ENCODE measurements around the gene AFF3.
"Not testable (repeated sequence)": the region's sequence is repeated elsewhere in the genome, so short reads cannot be mapped to it uniquely, and the experiment has no call there.

AFF3 gene, protein sequence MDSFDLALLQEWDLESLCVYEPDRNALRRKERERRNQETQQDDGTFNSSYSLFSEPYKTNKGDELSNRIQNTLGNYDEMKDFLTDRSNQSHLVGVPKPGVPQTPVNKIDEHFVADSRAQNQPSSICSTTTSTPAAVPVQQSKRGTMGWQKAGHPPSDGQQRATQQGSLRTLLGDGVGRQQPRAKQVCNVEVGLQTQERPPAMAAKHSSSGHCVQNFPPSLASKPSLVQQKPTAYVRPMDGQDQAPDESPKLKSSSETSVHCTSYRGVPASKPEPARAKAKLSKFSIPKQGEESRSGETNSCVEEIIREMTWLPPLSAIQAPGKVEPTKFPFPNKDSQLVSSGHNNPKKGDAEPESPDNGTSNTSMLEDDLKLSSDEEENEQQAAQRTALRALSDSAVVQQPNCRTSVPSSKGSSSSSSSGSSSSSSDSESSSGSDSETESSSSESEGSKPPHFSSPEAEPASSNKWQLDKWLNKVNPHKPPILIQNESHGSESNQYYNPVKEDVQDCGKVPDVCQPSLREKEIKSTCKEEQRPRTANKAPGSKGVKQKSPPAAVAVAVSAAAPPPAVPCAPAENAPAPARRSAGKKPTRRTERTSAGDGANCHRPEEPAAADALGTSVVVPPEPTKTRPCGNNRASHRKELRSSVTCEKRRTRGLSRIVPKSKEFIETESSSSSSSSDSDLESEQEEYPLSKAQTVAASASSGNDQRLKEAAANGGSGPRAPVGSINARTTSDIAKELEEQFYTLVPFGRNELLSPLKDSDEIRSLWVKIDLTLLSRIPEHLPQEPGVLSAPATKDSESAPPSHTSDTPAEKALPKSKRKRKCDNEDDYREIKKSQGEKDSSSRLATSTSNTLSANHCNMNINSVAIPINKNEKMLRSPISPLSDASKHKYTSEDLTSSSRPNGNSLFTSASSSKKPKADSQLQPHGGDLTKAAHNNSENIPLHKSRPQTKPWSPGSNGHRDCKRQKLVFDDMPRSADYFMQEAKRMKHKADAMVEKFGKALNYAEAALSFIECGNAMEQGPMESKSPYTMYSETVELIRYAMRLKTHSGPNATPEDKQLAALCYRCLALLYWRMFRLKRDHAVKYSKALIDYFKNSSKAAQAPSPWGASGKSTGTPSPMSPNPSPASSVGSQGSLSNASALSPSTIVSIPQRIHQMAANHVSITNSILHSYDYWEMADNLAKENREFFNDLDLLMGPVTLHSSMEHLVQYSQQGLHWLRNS (N-terminal part only)

DNA sequence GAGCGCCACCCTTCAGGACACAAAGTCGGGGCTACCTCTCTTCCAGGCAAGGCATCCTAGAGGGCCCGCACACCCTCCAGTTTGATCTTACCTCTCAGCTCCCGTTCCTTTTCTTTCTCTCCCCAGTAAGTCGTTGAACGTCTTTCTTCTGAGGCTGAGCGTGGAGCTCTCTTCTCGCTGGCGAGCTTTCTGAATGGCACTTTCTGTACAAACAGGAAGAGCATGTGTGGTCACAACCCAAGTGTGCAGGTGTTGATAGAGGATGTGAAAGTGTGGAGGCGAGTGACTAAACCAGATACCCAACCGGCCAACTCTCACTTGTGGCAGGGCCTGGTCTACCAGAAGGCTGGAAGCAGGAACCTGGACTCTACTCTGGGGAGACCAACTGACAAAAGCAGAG, at the start of gene AFF3:
TSS of gene AFF3 (minus strand) at position 198 of the 400 bp plus-strand sequence. CDS start 38,136 bp downstream, outside the sequence.
- in situ Hi-C loops (cut with MboI; ENCODE audit: low sequenced_read_pairs): no loop called here

DNA sequence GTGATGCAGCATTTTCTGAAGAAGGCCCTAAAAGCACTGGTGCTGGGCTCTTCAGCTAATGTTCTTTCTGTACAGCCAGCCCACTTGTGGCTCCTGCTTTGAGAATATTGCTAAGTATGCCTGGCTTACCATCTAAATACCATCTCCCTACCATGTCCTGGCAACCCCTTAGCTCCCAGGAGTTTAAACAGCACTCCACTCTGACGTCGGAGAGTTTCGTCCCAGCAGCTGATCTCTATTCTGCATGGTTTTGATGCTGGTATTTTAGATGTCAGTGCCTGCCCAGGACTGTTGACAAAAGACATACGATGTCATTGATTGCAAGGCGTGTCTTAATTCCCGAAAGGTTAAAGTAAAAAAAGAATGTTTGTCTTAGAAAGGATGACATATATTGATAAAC, 47.0 kb upstream of the AFF3 start:
- in situ Hi-C loops (cut with MboI; ENCODE audit: low sequenced_read_pairs): no loop called here

DNA sequence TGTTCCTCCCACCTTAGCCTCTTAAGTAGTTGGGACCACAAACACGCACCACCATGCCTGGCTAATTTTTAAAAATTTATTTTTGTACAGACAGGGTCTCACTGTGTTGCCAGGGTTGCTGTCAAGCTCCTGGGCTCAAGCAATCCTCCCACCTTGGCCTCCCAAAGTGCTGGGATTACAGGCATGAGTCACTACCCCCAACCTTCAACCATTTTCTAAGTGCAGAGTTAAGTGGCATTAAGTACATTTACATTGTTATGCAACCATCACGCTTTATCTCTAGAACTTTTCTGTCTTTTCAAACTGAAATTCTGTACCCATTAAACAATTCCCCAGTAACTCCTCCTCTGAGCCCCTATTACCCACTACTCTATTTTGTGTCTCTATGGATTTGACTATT, 45.9 kb upstream of the AFF3 start:
- in situ Hi-C loops (cut with MboI; ENCODE audit: low sequenced_read_pairs): no loop called here

DNA sequence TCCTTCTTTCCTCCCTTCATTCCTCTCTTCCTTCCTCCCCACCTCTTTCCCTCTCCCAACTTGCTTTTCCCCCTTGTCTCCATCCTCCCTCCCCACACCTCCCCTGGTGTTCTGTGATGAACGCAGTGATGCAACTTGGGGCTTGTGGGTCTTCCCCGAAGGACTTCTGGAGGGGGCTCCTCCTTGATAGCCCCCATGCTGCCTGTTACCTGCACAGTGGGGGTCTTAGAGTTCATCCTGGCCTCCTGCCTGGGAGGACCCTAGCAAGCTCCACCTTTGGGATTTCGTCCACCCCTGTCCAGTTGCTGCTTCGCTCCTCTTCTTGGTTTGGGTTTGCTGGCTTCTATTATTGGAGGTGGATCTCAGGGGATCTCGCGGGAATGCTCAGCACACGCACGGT, 43.7 kb upstream of the AFF3 start:
- in situ Hi-C loops (cut with MboI; ENCODE audit: low sequenced_read_pairs): no loop called here

DNA sequence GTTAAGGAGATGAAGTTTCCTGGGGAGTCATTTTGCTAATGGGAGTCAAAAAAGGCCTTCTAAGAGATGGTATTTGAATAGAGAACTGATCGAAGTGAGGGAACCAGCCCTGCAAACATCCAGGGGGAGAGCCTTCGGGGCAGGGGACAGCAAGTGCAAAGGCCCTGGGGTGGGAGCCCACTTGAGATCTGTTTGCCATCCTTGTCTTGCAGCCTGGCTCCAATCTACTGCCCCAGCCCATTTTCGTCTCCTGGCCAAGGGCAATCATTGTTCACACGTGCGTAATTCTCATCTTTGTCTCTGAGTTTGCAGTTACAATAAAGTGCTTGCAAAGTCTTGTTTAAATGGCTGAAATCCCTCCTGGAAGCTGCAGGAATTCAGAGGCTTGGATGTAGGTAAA, 43.1 kb upstream of the AFF3 start:
- in situ Hi-C loops (cut with MboI; ENCODE audit: low sequenced_read_pairs): no loop called here

DNA sequence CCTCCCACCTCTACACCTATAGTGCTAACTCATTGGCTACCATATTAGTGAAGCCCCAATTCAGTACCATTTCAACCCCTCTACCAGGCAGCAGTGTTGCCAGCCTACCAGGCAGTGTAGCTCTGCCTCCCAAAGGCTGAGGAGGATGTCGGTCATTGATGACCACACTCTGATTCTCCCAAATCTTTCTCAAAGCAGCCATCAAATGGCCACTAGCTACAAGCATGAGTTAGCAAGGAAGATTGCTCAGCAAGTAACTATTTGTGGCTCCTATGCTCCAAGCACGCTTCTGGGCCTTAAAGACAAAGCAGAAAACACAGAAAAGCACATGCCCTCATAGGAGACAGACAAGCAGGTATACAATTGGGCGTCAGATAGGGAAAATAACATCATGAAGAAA, 42.7 kb upstream of the AFF3 start:
- in situ Hi-C loops (cut with MboI; ENCODE audit: low sequenced_read_pairs): no loop called here

DNA sequence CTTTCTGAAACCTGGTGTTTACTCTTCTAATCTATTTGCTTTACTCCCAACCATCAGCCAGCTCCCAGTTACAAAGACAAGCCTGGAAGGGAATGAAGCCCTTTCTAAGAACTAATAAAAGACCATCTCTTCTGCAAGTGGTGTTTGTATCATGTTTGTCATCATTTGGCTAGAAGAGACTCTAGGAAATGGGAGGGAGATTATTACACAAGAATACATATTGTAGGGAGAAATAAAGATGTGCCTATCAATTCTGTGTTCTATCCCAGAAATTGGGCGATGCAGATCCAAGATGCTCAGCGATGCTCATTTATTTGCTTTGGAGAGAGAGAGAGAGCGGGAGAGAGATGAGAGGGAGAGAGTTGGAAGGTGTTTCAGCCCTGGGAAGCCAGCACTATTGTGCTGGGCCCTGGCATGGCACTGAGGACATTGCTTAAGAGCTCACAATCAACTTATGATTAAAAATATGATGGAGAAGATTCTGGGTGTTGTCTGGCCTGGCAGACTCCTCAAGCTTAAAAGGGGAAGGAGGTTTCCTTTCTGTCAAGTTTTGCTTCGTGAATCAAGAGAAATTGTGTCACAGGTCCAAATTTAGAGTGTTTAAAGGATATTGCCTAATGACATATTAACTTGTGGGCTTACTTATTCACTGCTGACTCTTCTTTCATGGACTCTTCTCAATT, 41.8 kb upstream of the AFF3 start:
- in situ Hi-C loops (cut with MboI; ENCODE audit: low sequenced_read_pairs): no loop called here

DNA sequence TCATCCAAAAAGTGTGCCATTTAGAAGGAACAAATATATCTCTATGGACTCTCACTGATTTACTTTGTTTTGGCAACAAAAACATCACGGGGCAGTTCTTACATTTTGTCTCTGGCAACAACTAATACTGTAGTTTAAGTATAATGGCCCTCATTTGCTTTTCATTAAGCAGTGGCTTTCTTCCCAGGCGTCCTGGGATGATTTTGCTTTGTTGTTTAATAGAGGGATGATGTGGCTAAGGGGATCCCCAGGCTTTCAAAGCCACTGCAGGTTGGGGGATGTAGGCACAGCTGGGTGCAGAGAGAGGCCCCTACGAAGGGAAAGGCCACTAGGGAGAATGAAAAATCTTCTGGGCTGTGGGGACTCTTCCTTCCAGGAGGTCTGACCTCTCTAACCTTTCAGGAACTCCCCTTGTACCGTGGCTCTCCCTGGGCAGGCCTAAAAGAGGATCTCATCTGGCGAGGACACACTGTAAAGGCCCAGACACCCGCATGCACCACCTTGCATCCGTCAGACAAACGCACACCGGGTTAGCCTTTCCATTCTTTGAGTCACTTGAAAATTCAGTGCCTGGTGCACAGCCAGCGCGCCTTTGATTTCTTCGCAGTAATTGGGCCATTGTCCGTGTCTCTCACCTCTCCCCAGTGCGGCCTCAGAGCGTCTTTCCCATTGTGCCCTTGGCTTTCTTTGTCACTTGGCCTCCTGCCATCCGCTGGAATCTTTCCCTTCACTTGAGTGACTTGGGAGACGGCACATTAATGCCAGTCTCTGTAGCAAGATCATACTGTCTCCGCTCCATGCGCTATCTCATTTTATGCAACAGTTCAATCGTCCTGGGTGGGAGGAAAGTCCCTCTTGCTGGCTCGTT, 40.3 kb upstream of the AFF3 start:
- in situ Hi-C loops (cut with MboI; ENCODE audit: low sequenced_read_pairs): no loop called here

DNA sequence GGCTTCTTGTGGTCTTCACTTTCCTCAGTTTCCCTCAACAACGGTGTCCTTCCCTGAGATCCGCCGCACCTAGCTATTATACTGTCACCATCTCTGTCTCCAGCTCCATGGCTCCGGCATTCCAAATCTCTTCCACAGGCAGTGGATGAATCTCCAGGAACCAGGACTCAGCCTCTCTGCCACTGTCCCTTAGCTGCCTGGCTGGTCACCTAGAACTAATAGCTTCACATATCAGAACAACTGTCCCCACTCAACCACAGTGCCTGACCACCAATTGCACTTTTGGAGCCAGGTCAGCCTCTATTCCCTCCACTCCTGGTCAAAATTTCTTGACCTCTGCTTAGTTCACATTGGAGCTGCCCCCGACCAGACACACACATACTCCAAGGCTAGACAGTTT, 38.1 kb upstream of the AFF3 start:
- in situ Hi-C loops (cut with MboI; ENCODE audit: low sequenced_read_pairs): no loop called here

DNA sequence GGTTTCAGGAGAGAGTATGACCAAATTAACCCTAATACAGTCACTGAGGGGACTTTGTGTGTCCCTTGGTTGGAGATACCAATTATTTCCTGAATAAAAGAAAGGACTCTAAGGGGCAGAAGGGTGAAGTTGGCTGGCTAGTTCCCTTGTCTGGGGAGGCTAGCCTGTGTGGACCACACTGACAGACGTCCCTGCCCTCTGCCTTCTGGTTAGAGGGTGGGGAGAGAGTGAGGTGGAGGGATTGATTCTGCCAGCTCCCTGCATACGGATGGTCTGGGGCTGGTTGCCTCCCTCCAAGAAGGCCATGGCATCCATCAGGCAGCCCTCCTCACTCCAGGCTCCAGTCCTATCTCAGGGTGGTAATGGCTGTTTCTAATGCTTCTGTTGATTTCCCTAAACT, 37.4 kb upstream of the AFF3 start:
- in situ Hi-C loops (cut with MboI; ENCODE audit: low sequenced_read_pairs): no loop called here

DNA sequence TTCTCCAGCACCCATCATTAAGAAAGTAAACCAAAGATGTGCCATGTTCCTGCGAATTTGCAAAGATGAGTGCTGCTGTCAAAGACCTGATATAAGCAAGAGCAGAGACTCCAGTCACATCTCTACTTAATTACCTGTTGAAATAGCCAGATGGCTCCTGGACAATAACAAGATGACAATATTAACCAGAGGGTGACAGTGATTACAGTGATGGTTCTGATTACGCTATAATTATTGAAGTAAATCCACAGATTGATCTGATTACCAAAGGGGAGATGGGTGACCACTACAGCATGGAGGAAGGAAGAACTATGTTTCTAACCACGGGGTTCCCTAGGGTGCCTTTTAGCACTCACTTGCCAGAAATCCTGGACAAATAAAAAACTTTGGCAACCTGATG, 36.5 kb upstream of the AFF3 start:
- in situ Hi-C loops (cut with MboI; ENCODE audit: low sequenced_read_pairs): no loop called here

DNA sequence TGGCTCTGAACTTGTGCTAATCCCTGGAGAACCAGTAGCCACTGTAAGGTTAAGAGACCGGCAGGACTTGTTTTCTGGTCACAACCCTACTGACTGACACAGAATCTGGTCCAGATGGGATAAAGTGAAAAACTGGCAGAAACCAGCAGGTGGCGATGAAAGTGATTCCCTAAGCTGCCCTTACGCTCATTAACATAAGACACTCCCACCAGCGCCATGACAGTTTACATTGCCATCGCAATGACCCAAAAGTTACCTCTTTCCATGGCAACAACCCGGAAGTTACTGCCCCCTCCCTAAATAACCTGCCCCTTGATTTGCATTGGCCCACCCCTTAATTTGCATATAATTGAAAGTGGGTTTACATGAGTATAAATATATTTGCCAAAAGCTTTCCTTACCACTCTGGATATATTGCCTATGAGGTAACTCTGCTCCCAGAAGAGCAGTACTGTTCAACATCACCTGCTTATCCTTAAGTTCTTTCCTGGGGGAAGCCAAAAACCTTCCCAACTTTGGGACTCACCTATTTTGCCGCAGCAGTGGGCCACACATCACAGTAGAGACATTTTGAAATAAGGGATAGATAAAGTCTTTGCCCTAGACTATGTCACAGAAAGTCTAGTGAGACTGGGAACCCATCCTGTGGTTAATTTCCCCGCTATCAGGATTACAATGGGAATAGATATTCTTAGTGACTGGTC, 35.8 kb upstream of the AFF3 start:
- in situ Hi-C loops (cut with MboI; ENCODE audit: low sequenced_read_pairs): no loop called here

DNA sequence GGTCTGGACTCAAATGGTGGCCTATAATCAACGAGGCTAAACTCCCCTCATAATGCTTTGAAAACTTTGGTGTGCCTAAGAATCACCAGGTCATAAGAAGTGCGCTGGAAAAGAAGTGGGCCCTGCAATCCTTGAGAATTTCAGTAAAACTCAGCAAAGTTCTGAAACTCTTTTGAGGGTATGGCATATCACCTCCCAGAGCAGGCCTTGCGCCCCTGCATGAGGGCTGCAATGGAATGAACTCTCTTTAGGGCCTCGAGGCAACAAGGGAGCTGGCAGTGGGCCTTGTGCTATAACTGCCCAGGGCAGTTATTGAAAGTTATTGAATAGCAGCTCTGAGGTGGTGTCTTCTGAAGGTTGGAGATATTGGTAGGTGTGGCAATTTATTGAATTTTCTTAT, 34.5 kb upstream of the AFF3 start:
- in situ Hi-C loops (cut with MboI; ENCODE audit: low sequenced_read_pairs): no loop called here

DNA sequence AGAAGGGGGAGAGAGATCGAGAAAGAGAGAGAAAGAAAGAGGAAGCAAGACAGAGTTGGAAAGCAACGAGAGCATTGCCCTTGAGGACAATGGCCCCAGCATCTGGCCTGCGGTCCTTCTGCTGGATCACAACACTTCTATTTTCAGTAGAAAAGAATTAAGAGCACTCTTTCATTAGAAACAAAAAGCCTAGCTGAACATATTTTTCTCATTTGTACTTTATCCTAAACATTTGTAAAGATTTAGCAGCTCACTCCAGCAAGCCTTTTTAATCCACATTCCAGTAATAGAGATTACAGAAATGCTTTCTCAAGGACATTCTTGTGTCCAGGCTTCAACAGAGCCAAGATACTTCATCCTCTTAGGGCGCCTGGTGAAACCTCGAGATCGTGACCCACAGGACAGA, 31.6 kb upstream of the AFF3 start:
- in situ Hi-C loops (cut with MboI; ENCODE audit: low sequenced_read_pairs): no loop called here

DNA sequence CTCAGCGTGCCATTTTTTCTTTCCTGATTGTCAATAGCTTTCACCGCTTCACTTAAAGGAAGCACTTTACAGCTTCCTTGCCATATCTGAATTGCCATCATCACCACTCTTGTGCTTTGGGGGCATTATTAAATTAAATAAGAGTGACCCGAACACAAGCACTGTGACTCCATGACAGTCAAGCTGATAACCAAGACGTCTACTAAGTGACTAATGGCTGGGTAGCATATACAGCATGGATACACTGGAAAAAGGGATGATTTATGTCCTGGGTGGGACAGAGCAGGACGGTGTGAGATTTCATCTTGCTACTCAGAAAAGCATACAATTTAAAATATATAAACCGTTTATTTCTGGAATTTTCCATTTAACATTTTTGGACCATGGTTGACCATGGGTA, 24.3 kb upstream of the AFF3 start:
- in situ Hi-C loops (cut with MboI; ENCODE audit: low sequenced_read_pairs): no loop called here

DNA sequence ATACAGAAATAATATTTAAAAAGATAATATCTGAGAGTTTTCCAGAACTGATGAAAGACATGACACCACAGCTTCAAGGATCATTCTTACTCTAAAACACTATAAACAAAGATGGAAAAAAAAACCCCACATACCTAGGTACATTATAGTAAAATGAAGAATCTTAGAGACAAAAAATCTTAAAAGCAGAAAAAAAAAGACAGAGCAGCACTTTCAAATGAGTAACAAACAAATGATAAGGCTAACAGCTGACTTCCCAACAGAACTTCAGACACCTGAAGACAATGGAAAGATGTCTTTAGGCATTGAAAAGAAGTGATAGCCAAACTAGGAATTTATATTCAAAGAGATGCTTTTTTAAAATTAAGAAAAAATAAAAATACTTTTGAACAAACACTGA, 21.2 kb upstream of the AFF3 start:
- in situ Hi-C loops (cut with MboI; ENCODE audit: low sequenced_read_pairs): no loop called here

DNA sequence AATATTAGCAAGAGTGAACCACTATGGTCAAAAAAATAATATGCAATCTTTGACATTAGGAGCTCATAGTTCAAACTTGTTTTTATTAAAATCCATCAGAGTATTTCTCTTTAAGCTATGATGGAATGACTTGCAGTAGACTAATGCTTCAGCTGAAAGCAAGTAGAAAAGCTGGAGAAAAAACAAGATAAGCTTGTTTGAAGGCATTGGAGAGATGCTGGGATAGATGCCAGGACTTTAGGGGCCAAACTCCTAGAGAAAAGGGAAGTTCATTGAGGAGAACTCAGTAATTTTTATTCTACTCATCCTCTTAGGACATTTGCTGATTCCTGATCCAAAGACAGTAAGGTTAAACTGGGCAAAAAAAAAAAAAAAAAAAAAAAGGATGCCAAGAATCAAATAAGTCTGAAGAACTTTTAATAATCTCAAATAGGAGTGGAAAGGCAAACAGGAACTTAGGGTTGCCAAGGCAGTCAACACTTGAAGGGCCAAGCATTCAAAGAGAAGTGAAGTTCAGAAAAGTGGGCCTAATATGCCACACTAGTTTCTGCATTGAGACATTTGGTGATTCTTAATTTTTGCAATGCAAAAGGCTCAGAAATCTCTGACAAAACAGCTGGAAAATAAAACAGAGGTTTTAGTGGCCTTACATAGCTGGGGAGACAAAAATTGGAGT, 19.7 kb upstream of the AFF3 start:
- in situ Hi-C loops (cut with MboI; ENCODE audit: low sequenced_read_pairs): no loop called here

DNA sequence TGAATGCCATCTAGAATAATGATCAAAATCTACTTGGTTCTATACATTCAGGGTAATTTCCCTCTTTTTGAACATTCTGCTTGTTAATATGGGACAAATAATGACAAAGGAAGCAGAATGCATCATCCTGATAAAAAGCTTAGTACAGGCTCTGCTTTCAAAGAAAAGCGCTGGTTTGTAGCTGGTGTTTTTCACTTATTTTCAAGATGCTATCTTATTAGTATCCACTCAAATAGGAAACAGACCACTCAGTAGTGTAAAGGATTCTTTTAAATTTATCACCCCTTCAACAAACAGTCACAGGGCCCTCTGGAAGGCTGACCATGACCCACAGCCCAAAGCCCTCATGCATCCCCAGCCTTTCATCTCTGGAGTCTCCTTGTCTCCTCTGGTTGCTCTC, 18.0 kb upstream of the AFF3 start:
- in situ Hi-C loops (cut with MboI; ENCODE audit: low sequenced_read_pairs): no loop called here

DNA sequence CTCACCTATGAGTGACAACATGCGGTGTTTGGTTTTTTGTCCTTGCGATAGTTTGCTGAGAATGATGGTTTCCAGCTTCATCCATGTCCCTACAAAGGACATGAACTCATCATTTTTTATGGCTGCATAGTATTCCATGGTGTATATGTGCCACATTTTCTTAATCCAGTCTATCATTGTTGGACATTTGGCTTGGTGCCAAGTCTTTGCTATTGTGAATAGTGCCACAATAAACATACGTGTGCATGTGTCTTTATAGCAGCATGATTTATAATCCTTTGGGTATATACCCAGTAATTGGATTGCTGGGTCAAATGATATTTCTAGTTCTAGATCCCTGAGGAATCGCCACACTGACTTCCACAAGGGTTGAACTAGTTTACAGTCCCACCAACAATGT, 9.4 kb upstream of the AFF3 start:
- in situ Hi-C loops (cut with MboI; ENCODE audit: low sequenced_read_pairs): not testable (repeated sequence)
